SIG-M5 treated with dmso at 0.1 percent for 504 hours (cell line): ENCODE data around the gene PDPR.
"Not testable (repeated sequence)": the region's sequence is repeated elsewhere in the genome, so short reads cannot be mapped to it uniquely, and the experiment has no call there.

ENCODE experiments used
- DNase-seq: peaks from one replicate; lab custom pipeline; 2025; ENCODE audit not compliant: unreplicated experiment; lab: John Stamatoyannopoulos, UW

Gene PDPR

DNA sequence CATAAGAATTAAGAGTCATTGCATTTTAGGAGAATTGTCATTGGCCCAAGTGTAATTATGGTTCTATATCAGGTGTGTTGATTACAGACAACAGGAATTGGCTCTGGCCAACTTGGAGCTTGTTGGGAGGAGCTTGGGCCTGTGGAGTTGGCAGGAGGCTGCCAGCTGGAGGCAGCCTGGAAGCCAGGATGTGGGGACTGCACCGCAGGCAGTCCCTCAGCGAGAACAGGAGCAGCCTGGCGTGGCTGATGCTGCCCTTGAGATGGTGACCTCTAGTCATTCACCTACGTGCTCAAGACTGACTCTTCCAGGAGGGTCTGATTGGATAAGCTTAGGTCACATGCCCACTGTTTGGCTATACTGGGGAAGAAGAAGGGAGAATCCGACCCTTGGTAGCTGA lies 13.6 kb downstream of the PDPR start:
- DNase-seq, result not testable (repeated sequence)

DNA sequence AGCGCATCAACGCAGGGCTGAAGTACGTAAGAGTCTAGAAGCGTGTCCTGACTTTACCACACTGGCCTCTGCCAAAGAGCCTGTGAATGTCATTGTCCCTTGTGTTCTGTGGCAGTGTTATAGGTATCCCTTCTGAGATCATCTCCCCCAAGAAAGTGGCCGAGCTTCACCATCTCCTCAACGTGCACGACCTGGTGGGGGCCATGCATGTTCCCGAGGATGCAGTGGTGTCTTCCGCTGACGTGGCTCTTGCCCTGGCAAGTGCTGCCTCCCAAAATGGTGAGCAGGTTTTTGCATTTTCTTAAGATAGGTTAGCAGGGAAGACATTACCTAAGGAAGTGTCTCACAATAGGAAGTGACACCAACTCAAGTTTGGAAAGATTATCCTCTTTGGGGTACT lies 14.7 kb downstream of the PDPR start:
- not testable (repeated sequence) for DNase-seq

DNA sequence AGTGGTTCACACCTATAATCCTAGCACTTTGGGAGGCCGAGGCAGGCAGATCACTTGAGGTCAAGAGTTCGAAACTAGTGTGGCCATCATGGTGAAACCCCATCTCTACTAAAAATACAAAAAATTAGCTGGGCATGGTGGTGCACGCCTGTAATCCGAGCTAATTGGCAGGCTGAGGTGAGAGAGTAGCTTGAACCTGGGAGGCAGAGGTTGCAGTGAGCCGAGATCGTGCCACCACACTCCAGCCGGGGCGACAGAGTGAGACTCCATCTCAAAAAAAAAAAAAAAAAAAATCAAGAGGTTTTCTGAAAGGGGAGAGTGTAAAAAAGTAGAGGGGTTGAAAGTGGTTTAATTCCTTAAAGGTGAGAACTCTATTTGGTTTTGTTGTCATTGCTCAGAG lies 21.7 kb downstream of the PDPR start:
- DNase-seq, result not testable (repeated sequence)

DNA sequence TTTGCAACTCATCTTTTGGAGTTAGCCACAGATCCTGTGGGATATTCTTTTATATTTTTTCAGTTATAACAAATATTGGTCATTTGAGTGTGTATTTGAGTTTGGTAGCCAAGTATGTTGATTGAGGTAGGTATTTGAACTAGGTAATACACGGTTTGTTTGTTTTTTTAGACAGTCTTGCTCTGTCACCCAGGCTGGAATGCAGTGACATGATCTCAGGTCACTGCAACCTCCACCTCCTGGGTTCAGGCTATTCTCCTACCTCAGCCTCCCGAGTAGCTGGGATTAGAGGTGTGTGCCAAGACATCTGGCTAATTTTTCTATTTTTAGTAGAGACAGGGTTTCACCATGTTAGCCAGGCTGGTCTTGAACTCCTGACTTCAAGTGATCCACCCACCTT lies 22.5 kb downstream of the PDPR start:
- DNase-seq, result peak; percentile 11

DNA sequence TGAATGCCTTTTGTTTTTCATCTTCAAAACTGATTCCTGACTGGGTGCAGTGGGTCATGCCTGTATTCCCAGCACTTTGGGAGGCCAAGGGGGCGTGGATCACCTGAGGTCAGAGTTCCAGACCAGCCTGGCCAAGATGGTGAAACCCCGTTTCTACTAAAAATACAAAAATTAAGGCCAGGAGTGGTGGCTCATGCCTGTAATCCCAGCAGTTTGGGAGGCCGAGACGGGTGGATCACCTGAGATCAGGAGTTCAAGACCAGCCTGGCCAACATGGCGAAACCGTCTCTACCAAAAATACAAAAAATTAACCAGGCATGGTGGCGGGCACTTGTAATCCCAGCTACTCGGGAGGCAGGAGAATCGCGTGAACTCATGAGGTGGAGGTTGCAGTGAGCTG lies 28.6 kb downstream of the PDPR start:
- not testable (repeated sequence) for DNase-seq

DNA sequence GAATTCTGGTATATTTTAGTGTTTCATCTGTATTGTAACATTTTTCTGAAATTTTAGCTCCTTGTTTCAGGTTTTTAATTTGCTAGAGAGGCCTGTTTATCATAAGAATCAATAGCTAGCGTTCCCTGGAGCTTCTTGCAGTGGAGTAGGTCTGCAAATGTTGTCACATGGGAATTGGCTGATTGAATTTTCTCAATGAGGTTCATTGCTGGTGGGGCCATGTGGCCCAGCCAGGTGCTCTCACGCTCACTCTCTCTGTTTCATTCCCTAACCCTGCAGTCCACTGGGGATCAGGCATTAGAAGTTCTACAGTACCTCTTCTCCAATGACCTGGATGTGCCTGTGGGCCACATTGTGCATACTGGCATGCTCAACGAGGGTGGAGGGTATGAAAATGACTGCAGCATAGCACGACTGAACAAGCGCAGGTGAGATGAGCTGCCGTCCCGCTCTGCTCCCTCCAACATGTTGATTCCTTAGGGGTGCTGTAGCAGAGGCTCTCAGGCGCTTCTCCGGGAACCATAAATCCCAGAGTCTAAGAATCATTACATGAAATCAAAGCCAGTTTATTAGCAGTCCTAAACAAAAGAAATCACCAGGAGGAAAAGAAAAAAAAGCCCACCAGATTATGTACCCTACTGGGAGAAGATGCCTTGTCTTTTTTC lies 29.2 kb downstream of the PDPR start:
- DNase-seq, result not testable (repeated sequence)

DNA sequence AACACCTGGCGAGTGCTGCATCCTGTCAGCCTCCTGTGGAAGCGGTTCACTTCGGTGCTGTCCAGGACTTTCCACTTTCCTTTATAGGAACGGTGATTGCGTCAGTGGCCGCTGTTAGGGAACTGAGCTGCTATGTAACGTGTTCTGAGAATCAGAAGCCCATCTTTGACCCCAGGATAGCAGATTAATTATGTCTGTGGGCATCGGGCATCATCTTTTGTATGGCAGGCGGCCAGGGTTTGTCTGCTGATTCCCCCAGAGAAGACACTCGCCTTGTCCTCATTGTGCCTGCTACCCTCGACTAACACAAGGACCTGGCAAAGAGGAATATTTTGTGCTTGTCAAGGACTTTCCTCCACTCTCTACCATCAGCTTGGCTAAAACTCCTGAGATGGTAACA lies 33.7 kb downstream of the PDPR start:
- not testable (repeated sequence) for DNase-seq

DNA sequence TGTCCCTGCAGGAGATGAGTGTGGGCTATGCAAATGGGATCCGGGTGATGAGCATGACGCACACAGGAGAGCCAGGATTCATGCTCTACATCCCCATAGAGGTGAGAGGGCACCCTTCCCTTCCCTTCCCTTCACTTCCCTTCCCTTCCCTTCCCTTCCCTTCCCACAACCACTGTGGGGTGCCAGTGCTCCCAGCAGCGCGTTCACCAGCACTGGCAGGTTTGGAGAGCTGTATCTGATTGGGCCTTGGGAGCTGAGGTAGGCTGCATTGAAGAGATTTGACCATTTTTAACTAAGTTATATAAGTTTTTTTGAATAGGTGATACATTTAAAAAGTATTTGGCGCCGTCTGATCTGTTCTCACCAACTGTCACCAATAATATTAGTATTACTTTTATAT lies 34.3 kb downstream of the PDPR start:
- DNase-seq, result not testable (repeated sequence)

DNA sequence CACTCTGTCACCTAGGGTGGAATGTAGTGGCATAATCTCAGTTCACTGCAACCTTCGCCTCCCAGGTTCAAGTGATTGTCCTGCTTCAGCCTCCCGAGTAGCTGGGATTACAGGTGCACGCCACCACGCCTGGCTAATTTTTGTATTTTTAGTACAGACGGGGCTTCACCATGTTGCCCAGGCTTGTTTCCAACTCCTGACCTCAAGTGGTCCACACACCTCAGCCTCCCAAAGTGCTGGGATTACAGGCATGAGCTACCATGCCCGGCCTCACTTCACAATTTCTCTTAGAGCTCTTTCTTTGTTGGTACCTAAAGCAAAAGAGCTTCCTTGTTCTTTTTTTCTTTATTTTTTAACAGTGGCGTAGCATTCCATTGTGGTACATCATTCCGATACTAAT lies 35.2 kb downstream of the PDPR start:
- not testable (repeated sequence) for DNase-seq

DNA sequence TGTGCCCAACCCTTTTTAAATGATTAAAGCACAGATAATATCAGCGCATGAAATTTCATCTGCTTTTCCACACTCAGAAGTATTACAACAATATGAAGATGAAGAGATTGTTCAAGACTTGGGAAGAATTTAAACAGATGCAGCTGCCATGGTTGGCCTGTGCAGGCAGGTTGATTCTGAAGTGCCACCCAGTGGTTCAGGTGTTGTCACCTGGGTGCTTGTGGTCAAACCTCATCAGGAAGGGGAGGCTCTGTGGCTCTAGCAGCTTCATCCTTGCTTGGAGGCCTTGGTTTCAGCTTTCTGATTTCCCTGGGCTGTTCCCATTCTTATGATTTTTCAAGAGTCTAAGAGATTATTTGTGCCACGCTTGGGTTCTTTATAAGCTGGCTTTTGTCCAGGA lies 37.3 kb downstream of the PDPR start:
- DNase-seq, result no peak

DNA sequence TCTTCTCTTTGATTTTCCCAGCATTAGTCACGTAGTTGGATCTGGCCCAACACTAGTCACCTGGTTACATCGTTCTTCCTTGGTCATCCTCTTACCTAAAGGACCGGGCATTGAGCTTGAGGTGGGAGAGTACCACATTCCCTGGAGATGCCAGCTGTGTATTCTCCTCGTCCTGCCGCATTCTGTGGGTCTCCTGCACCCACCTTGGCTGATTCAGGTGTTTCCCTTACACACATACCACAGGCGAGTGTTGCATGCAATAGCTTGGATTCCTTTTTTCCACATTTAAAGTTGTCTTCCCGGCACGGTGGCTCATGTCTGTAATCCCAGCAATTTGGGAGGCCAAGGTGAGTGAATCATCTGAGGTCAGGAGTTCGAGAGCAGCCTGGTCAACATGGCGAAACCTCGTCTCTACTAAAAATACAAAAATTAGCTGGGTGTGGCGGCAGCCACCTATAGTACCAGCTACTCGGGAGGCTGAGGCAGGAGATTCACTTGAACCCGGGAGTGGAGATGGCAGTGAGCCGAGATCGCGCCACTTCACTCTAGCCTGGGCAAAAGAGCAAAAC lies 37.9 kb downstream of the PDPR start:
- no peak for DNase-seq

DNA sequence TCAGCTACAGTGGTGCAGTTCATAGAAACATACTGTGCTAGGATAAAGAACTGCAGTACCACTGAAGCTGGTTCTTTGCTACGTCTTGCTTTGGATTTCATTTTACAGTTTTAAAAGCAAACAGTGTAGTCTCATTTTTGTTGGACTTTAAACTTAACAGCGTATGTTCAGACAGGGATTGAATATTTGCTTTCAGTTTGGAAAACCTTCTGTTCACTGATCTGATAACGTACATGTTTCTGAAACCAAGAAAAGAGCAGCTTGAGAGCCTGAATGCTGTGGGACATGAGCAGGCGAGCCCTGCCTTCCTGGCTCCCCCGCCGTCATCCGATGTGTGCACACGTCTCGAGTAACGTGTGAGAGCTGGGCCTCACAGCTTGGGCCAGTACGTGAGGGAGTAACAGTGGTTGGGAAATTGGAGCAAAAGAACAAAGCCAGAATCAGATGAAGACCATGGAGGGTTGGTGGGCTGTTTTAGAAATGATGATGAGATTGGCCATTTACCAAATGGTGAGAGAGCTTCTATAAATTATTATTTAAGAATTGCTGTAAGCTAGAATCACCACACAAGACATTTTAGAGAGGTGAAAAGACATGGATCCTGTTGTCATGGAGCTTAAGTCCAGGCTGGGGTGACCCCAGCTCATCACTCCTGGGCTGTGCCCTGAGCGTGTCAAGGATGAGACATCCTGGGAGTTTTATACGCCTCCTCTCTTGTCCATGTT lies 38.6 kb downstream of the PDPR start:
- no peak for DNase-seq

DNA sequence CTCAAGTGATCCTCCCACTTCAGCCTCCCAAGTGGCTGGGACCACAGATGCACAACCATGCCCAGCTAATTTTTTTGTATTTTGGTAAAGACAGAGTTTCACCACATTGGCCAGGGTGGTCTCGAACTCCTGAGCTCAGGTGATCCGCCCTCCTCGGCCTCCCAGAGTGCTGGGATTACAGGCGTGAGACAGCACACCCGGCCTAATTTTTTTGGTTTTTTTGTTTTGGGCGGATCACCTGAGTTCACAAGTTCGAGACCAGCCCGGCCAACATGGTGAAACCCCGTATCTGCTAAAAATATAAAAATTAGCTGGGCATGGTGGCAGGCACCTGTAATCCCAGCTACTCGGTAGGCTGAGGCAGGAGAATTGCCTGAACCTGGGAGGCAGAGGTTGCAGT lies 40.6 kb downstream of the PDPR start:
- not testable (repeated sequence) for DNase-seq

DNA sequence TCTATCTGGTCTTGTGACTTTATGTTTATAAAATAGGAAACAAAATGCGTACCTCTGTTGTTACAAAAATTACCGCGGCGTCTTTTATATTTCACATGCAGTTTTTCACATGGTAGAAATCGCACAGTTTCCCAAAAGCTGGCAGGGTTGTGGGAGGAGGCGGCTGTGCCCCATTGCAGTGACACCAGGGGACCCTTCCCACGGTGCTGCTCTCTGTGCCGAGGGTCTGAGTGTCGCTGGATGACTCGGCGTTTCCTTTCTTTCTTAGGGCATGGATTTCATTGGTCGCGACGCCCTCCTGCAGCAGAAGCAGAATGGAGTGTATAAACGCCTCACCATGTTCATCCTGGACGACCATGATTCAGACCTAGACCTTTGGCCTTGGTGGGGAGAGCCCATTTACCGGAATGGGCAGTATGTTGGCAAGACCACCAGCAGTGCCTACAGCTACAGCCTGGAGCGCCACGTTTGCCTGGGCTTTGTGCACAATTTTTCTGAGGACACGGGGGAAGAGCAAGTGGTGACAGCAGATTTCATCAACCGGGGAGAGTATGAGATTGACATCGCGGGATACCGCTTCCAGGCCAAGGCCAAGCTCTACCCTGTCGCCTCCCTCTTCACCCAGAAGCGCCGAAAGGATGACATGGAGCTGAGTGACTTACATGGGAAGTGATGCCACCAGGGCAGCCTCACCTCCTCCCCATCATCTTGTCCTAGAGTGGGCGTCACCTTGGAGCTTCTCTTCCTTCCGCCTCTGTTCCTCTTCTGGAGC lies 42.3 kb downstream of the PDPR start:
- DNase-seq, result no peak

DNA sequence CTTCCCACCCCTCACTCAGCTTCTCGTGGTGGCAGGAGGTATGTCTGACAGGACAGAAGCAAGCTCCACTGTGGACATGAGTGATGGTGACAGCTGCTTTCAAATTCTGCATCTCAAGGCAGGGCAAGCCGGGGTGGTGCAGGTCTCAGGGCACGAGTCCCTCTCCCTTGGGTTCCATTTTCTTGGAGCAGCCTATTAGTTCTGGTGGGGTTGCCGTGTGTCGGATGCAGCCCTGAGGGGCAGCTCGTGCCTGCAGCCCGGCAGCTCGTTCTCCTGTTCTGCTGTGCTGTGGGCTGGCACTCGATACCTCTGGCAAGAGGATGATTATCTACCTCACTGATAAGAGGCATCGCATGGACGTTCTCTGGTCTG lies 43.0 kb downstream of the PDPR start:
- DNase-seq, result no peak

DNA sequence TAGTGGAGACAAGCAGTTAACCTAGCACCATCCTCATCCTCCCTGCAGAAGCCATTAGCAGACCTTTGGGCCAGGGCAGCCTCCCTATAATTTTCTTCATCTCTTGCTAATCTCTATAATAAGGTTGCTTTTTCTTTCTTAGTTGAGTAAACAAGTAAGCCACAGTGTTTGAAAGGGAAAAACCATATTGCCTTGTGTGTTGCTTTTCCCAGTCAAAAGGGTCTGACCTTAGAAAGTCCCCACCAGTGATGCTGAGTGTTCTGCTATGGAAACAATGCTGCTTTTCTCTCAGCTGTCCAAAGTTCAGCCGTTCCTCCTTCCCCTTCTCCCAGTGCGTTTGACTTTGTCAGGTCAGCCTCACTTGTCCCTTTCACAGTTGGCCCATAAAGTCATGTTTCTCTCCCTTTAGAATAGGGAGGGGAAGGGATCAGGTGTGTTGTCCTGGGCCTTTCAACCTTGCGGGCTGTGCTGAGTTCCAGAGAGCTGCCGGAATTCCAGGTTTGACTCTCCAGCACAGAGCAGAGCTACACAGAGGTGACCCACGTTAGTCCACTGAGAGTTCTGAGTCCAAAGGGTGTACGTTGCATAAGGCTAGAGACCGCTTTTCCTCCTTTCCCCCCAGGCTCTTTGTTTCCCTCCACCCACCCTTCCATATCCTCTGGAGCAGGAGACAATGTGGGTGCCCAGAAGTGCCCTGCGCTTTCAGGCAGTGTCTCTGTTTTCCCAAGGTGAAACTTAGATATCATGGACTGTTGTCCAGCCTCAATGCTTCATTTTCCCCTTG lies 43.5 kb downstream of the PDPR start:
- DNase-seq, result no peak

DNA sequence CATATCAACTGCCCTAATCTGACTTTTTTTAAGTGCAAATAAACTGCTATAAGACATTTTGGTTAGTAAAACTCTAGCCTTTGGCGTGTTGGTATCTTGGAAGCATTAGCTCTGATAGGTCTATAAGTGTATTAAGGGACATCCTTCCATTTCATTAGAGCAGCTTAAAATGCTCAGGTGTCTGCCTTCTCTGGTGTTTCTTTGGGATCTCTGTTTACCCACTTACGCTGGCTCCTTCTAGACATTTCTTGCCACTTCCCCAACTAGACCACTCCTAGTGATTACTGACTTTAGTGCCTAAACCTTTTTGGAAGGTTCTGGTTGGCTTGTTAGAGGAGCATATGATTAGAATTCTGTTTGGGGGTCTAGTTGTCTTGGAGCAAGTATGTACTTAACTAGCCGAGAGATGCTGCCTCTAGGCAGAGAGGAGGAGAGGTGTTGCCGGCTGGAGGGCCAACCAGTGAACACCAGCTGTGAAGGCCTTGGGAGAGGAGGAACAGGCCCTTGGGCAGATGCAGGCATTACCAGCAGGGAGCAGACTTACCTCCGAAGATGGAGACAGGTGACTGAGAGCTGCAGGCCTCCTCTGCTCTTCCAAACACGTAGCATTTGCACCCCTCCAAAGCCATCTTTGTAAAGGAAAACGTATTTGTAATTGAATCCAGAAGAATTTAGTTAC lies 44.3 kb downstream of the PDPR start:
- DNase-seq, result no peak

DNA sequence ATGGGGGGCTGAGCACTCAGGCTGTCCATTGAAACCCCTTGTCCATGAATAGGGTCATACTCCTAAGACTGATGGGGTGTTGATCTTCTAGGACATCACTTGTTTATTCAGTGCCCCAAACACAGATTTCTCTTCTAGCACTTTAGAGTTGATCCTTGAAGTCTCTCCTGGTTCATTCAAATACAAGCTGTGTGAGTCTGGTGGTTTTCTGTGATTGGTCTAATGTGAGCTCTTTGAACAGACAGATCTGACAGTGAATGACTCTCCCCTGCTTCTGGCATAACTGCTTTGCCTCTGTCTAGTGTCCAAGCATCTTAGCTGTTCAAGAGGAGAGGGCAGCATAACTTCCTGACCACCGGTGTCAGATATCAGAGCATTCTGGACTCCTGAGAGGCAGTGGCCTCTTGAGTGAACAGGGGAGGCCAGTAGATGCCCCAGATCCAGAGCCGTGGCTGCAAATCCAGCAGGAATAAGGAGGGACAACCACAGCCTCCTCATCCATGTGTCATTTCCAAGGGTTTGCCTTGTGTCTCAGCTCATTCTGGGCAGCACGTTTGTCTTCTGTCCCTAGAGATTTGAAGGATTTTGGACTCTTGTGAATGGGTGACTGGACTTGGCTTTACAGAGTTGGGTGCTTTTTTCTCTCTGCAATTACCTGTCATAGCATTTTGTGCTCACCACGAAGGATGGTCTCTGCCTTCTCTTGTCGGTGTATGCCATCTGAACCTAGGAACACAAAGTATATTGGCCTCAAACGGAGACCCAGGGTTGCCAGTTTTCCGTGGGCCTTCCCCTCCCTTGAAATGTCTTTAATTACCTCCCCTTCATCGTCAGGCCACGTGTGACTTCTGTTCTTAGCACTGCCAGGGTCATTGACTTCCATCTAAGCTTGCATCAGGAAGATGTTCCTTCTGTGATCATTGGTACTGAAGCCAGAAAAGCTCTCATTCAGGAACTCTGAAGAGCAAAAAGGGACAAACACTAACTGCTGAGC lies 45.5 kb downstream of the PDPR start:
- DNase-seq, result no peak

DNA sequence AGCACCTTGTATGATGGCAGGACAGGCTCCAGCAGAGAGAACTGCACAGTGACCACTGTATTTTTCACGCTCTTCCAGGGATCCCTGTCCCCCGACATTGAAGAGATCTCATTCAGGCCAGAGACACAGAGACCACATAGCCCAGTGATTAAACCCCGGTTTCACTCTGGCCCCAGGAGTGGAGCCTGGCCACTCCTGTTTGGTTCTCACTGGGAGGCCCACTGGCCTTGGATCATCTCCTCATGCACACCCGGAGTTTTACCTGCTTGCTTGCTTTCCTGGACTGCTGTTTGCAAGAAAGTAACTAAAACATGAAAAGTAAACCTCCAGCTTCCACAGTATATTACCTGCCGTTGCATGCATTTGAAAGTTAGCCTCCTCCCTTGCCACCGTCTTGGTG lies 46.3 kb downstream of the PDPR start:
- DNase-seq, result no peak
